Peyer's patch (tissue), 4 donors: ENCODE measurements around the gene ELAVL4.

Experiments used
- POLR2A ChIP-seq, 2 donors: fragments of 450-650 bp; IDR thresholded peaks; one replicate each; pipeline ENCODE4 v1.5.1; 2017; ENCODE audit warnings: antibody characterized with exemption in 2 of 2, mild to moderate bottlenecking in 2 of 2, moderate library complexity in 2 of 2
- TF ChIP-seq, protein P1 (sequence below), 6 experiments: fragments of 450-650 bp in 4 of 6; fragments of 200-600 bp in 2 of 6; sonication (generic) in 1 of 6; IDR thresholded peaks; one replicate each; pipeline ENCODE4 v1.5.1; 2017 to 2019; ENCODE audit warnings: antibody characterized with exemption in 6 of 6, mild to moderate bottlenecking in 3 of 6, moderate library complexity in 1 of 6

DNA sequence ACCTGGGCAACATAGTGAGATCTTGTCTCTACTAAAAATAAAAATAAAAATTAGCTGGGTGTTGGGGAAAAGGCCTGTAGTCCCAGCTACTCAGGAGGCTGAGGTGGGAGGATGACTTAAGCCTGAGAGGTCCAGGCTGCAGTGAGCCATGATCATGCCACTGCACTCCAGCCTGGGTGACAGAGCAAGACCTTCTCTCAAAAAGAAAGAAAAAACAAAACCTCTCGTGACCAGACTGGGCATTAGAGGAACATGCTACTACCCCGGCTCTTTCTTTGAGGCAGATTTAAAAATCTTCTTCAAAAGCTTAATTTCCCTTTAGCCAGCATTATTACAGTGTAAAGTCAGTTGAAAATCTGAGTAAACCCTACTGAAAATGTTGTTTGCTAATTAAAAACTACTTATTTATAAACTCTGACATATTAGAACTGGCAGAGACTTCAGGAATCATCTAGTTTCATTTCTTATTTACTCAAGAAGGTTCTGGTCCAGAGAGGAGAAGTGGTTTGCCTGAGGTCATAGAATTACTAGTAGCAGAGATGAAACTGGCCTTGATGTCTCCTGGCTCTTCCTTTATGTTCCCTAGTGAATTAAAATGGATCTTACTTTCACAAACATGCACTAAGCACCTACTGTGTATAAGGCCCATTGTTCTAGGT, 11.6 kb upstream of the ELAVL4 start:
- TF ChIP-seq, protein P1, sequence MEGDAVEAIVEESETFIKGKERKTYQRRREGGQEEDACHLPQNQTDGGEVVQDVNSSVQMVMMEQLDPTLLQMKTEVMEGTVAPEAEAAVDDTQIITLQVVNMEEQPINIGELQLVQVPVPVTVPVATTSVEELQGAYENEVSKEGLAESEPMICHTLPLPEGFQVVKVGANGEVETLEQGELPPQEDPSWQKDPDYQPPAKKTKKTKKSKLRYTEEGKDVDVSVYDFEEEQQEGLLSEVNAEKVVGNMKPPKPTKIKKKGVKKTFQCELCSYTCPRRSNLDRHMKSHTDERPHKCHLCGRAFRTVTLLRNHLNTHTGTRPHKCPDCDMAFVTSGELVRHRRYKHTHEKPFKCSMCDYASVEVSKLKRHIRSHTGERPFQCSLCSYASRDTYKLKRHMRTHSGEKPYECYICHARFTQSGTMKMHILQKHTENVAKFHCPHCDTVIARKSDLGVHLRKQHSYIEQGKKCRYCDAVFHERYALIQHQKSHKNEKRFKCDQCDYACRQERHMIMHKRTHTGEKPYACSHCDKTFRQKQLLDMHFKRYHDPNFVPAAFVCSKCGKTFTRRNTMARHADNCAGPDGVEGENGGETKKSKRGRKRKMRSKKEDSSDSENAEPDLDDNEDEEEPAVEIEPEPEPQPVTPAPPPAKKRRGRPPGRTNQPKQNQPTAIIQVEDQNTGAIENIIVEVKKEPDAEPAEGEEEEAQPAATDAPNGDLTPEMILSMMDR (IDR thresholded peaks at IDR 0.05) = no peak
- TF ChIP-seq POLR2A (IDR thresholded peaks at IDR 0.05) = no peak
